Measurements from ENCODE around the gene BMP8A.

The BMP8A gene

GRCh38 chr1:39564340-39564739, 72.9 kb downstream of the BMP8A start:
- TF ChIP-seq POLR2AphosphoS5 (IDR thresholded peaks at IDR 0.05; ENCODE audit: low read depth, low read length), result no peak
- TF ChIP-seq FOXP2 (optimal IDR thresholded peaks at IDR 0.05; ENCODE audit: borderline replicate concordance, extremely low read depth, extremely low read length, insufficient read depth), result no peak
- no peak for TF ChIP-seq SIN3A (IDR thresholded peaks at IDR 0.05; ENCODE audit: borderline replicate concordance, insufficient read depth, low read length)
- no peak for TF ChIP-seq TAF1 (IDR thresholded peaks at IDR 0.05; ENCODE audit: borderline replicate concordance, insufficient read depth, low read length)
- no peak for TF ChIP-seq REST (IDR thresholded peaks at IDR 0.05; ENCODE audit: insufficient read depth in 1 of 2, low read depth in 2 of 2, low read length in 2 of 2)

- TF ChIP-seq SIN3A (IDR thresholded peaks at IDR 0.05; ENCODE audit: borderline replicate concordance, insufficient read depth, low read length), result no peak
- TF ChIP-seq POLR2AphosphoS5 (IDR thresholded peaks at IDR 0.05; ENCODE audit: low read depth, low read length), result no peak
- no peak for TF ChIP-seq FOXP2 (optimal IDR thresholded peaks at IDR 0.05; ENCODE audit: borderline replicate concordance, extremely low read depth, extremely low read length, insufficient read depth)
- no peak for TF ChIP-seq REST (IDR thresholded peaks at IDR 0.05; ENCODE audit: insufficient read depth in 1 of 2, low read depth in 2 of 2, low read length in 2 of 2)
- no peak for TF ChIP-seq TAF1 (IDR thresholded peaks at IDR 0.05; ENCODE audit: borderline replicate concordance, insufficient read depth, low read length)
These were observed 73.5 kb downstream of the BMP8A start for GRCh38 chr1:39564941-39565340.

DNA sequence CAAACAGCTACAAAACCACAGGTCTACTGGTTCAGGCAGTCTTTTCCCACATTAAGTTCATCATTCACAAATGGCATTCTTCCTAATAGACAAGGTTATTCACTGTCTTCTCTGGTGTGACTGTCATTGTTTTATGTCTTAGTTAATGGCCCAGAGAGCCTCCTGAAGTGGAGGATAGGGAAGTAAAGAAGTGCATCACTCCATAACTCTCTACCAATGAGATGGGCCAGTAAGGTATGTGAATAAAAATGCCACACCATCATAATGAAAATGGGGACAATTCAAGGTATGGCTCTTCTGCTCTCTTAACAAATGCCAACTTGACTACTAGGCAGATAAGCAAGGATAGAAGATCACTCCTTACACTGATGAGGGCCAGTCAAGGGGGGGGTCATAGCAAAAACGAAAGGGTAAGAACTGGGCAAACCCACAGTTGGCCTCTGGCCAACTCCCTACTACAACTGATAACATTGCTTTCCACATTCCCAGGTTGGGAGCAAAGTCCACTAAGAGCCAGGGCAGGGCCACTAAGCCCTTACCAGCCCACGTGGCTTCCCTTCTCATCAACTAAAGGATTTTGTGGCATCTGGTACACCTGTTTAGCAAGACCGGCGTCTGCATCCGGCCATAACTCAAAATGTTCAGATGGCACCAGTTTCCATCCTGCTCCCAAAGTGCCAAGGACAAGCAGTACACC, 75.2 kb downstream of the BMP8A start:
- TF ChIP-seq FOXP2 (optimal IDR thresholded peaks at IDR 0.05; ENCODE audit: borderline replicate concordance, extremely low read depth, extremely low read length, insufficient read depth) (no peak), REST (IDR thresholded peaks at IDR 0.05; ENCODE audit: insufficient read depth in 1 of 2, low read depth in 2 of 2, low read length in 2 of 2) (no peak), SIN3A (IDR thresholded peaks at IDR 0.05; ENCODE audit: borderline replicate concordance, insufficient read depth, low read length) (no peak), TAF1 (IDR thresholded peaks at IDR 0.05; ENCODE audit: borderline replicate concordance, insufficient read depth, low read length) (no peak)

GRCh38 chr1:39567302-39567701, 75.9 kb downstream of the BMP8A start:
- TF ChIP-seq REST (IDR thresholded peaks at IDR 0.05; ENCODE audit: insufficient read depth in 1 of 2, low read depth in 2 of 2, low read length in 2 of 2) (no peak), TAF1 (IDR thresholded peaks at IDR 0.05; ENCODE audit: borderline replicate concordance, insufficient read depth, low read length) (no peak), POLR2AphosphoS5 (IDR thresholded peaks at IDR 0.05; ENCODE audit: low read depth, low read length) (no peak), FOXP2 (optimal IDR thresholded peaks at IDR 0.05; ENCODE audit: borderline replicate concordance, extremely low read depth, extremely low read length, insufficient read depth) (no peak), SIN3A (IDR thresholded peaks at IDR 0.05; ENCODE audit: borderline replicate concordance, insufficient read depth, low read length) (no peak)
